HFFc6 (cell line): ENCODE results near the gene RABGAP1L. TPM values are rescaled to one million over a fixed set of nuclear protein-coding genes. Genes with fewer than 3 reads are reported as not detected.

ENCODE experiments used
- DNase-seq: peaks from one replicate; pipeline ENCODE4 v3.0.0-alpha.2; 2018
- H3K27ac Mint-ChIP-seq: 2 replicates; pipeline ENCODE4 v1.8.0; 2020; ENCODE audit warnings: mild to moderate bottlenecking, mixed read lengths
- H3K27me3 Mint-ChIP-seq: 2 replicates; pipeline ENCODE4 v1.8.0; 2021; ENCODE audit warnings: mild to moderate bottlenecking, moderate library complexity, mixed read lengths; ENCODE audit not compliant: insufficient read depth
- H3K36me3 Mint-ChIP-seq: 2 replicates; pipeline ENCODE4 v1.8.0; 2021; ENCODE audit warnings: low read depth, mixed read lengths
- H3K4me1 Mint-ChIP-seq: 2 replicates; pipeline ENCODE4 v1.8.0; 2020; ENCODE audit warnings: low read depth, mixed read lengths
- H3K4me3 Mint-ChIP-seq: 2 replicates; pipeline ENCODE4 v1.8.0; 2020; ENCODE audit warnings: mild to moderate bottlenecking, moderate library complexity, mixed read lengths
- H3K9me3 Mint-ChIP-seq: 2 replicates; pipeline ENCODE4 v1.8.0; 2020; ENCODE audit warnings: mild to moderate bottlenecking, mixed read lengths
- total RNA-seq, 6 experiments: library from RNA; stranded (reverse); fragmentation: NEBNext Ultra II Directional; extraction: Animal tissue kit (Norgen Biotek cat#: 25700); gene quantifications; 2 replicates in 1 of 6; 3 replicates in 5 of 6; pipeline ENCODE4 v1.2.3, GENCODE V29; 2021
- TF ChIP-seq, protein P1 (sequence below): fragments of 200-600 bp; sonication (generic); IDR thresholded peaks from 2 replicates; pipeline ENCODE4 v1.5.0; 2021; ENCODE audit warnings: antibody characterized with exemption, mild to moderate bottlenecking

The RABGAP1L gene
- total RNA-seq, 6 experiments from 2014 or later, result 14.5 to 16.9 (median 16.0) TPM

- Mint-ChIP-seq H3K36me3 (no peaks in the 10 kb centered on the region), H3K4me3 (no peak overlapping the region), H3K27ac (no peak overlapping the region), H3K9me3 (no peaks in the 10 kb centered on the region), H3K4me1 (no peaks in the 10 kb centered on the region), H3K27me3 (0 out of 2 replicates have a peak, but pooled peaks cover 2% of the 10 kb centered on the region)
- no peak for DNase-seq
- TF ChIP-seq, protein P1, sequence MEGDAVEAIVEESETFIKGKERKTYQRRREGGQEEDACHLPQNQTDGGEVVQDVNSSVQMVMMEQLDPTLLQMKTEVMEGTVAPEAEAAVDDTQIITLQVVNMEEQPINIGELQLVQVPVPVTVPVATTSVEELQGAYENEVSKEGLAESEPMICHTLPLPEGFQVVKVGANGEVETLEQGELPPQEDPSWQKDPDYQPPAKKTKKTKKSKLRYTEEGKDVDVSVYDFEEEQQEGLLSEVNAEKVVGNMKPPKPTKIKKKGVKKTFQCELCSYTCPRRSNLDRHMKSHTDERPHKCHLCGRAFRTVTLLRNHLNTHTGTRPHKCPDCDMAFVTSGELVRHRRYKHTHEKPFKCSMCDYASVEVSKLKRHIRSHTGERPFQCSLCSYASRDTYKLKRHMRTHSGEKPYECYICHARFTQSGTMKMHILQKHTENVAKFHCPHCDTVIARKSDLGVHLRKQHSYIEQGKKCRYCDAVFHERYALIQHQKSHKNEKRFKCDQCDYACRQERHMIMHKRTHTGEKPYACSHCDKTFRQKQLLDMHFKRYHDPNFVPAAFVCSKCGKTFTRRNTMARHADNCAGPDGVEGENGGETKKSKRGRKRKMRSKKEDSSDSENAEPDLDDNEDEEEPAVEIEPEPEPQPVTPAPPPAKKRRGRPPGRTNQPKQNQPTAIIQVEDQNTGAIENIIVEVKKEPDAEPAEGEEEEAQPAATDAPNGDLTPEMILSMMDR, result no peak
These were observed 720.9 kb downstream of the RABGAP1L start for GRCh38 chr1:174880171-174880570.

- Mint-ChIP-seq H3K4me3 (no peak overlapping the region), H3K27ac (no peak overlapping the region), H3K9me3 (no peaks in the 10 kb centered on the region), H3K27me3 (0 out of 2 replicates have a peak, but pooled peaks cover 2% of the 10 kb centered on the region), H3K4me1 (no peaks in the 10 kb centered on the region), H3K36me3 (no peaks in the 10 kb centered on the region)
- TF ChIP-seq, protein P1, result peak; percentile 11; the same call in 1 of the 2 replicates
- DNase-seq, result peak; percentile 34
These were observed 724.1 kb downstream of the RABGAP1L start for GRCh38 chr1:174883409-174883808.

GRCh38 chr1:174884038-174884437 is 724.7 kb downstream of the RABGAP1L start:
- Mint-ChIP-seq H3K36me3 (no peaks in the 10 kb centered on the region), H3K4me3 (no peak overlapping the region), H3K27me3 (0 out of 2 replicates have a peak, but pooled peaks cover 2% of the 10 kb centered on the region), H3K4me1 (no peaks in the 10 kb centered on the region), H3K27ac (no peak overlapping the region), H3K9me3 (no peaks in the 10 kb centered on the region)
- DNase-seq, result no peak
- TF ChIP-seq, protein P1, result no peak

DNA sequence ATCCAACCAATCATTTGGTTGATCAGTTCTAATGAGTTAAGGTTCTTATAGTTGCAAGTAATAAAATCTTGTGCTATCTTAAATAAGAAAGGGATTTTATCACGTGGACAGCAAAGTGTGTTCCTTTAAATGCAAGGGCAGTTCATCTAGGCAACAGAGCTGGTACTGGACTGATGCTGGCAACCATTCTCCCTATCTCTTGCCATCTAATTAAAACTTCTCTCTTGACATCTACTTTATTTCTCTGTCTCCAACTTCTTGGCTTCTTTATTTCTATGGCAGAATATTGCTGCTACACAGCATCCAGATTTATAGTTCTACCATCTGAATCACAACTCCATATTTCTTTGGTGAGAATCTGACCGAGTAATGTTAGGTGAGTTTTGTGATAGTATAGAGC is 725.2 kb downstream of the RABGAP1L start:
- Mint-ChIP-seq H3K4me1 (no peaks in the 10 kb centered on the region), H3K4me3 (no peak overlapping the region), H3K9me3 (no peaks in the 10 kb centered on the region), H3K27ac (no peak overlapping the region), H3K27me3 (0 out of 2 replicates have a peak, but pooled peaks cover 2% of the 10 kb centered on the region), H3K36me3 (no peaks in the 10 kb centered on the region)
- TF ChIP-seq, protein P1, result no peak
- no peak for DNase-seq

- H3K27me3 Mint-ChIP-seq, result no peaks in the 10 kb centered on the region; the same call in 1 of the 2 replicates
- no peaks in the 10 kb centered on the region for H3K4me1 Mint-ChIP-seq
- TF ChIP-seq, protein P1, result no peak
- H3K36me3 Mint-ChIP-seq, result no peaks in the 10 kb centered on the region
- no peak overlapping the region for H3K4me3 Mint-ChIP-seq
- no peaks in the 10 kb centered on the region for H3K9me3 Mint-ChIP-seq
- no peak for DNase-seq
- H3K27ac Mint-ChIP-seq, result no peak overlapping the region
These were observed 730.7 kb downstream of the RABGAP1L start for GRCh38 chr1:174890024-174890423.

DNA sequence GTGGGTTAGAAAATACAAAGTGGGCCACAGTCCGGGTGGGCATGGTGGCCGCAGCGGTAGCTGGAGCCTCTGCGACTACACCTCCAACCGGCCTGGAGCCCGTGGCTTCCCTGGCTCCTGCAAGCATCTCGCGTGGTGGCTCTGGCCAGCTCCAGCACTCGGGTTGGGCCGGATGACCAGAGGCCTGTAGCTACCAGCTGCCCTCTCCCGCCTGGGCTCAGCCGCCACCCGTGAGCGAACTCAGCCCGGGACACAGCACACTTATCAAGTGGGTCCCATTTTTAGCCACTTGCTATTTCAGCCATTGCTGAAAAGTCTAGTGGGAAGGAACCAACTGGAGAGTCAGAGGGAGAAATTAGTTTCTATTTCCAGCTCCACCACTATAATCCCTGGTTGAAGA is 732.7 kb downstream of the RABGAP1L start:
- H3K36me3 Mint-ChIP-seq, result no peaks in the 10 kb centered on the region

More for the DNA sequence above, 732.7 kb downstream of the RABGAP1L start:
- no peaks in the 10 kb centered on the region; the same call in 1 of the 2 replicates for H3K27me3 Mint-ChIP-seq
- no peaks in the 10 kb centered on the region for H3K4me1 Mint-ChIP-seq
- DNase-seq, result no peak
- H3K27ac Mint-ChIP-seq, result no peak overlapping the region
- H3K9me3 Mint-ChIP-seq, result no peaks in the 10 kb centered on the region; the same call in 1 of the 2 replicates
- H3K4me3 Mint-ChIP-seq, result no peak overlapping the region
- TF ChIP-seq, protein P1, result no peak
